Right lobe of liver (tissue), 4 donors: ENCODE results near the gene SPATA19.

Experiments
- POLR2A ChIP-seq: fragments of 450-650 bp; IDR thresholded peaks from one replicate; pipeline ENCODE4 v1.6.1; 2017; ENCODE audit warnings: antibody characterized with exemption, mild to moderate bottlenecking
- TF ChIP-seq, protein P1 (sequence below), 4 donors: fragments of 200-600 bp in 3 of 4; fragments of 450-650 bp in 1 of 4; IDR thresholded peaks; one replicate each; pipeline versions ENCODE4 v1.5.1 to v1.8.0; 2016 to 2022; ENCODE audit warnings: antibody characterized with exemption in 4 of 4, mild to moderate bottlenecking in 2 of 4
- donor health status: DM: no; HTN: no; CAD: no.
- donor health status: DM: no; HTN: no; CAD: no.
- donor health status: DM: no; HTN: yes; CAD: no.

DNA sequence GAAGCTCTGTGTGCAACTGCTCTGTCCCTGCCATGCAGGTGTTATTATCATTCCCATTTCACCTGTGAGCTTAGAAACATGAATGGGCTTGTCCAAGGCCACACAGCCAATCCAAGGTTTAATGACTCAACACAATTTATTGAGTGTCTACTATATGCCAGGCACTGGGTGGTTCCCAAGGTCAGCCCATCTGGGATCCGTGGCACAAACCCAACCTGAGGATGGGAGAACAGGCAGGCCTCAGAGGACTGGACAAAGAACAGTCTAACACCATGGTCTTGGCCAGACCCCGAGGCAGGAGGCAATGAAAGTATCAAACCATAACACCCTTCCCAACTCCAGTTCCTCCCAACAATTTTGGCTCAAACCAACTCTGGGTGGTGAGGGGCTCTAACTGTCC lies 15.7 kb downstream of the SPATA19 start:
- TF ChIP-seq, protein P1, sequence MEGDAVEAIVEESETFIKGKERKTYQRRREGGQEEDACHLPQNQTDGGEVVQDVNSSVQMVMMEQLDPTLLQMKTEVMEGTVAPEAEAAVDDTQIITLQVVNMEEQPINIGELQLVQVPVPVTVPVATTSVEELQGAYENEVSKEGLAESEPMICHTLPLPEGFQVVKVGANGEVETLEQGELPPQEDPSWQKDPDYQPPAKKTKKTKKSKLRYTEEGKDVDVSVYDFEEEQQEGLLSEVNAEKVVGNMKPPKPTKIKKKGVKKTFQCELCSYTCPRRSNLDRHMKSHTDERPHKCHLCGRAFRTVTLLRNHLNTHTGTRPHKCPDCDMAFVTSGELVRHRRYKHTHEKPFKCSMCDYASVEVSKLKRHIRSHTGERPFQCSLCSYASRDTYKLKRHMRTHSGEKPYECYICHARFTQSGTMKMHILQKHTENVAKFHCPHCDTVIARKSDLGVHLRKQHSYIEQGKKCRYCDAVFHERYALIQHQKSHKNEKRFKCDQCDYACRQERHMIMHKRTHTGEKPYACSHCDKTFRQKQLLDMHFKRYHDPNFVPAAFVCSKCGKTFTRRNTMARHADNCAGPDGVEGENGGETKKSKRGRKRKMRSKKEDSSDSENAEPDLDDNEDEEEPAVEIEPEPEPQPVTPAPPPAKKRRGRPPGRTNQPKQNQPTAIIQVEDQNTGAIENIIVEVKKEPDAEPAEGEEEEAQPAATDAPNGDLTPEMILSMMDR (IDR thresholded peaks at IDR 0.05) = no peak
- TF ChIP-seq POLR2A = no peak
